Suppressor macrophage (primary cell): ENCODE results near the gene OSGEP.

Experiments
- DNase-seq, 4 experiments: peaks; one replicate each; pipeline ENCODE4 v3.0.0-alpha.2; 2020 to 2022

The OSGEP gene

DNA sequence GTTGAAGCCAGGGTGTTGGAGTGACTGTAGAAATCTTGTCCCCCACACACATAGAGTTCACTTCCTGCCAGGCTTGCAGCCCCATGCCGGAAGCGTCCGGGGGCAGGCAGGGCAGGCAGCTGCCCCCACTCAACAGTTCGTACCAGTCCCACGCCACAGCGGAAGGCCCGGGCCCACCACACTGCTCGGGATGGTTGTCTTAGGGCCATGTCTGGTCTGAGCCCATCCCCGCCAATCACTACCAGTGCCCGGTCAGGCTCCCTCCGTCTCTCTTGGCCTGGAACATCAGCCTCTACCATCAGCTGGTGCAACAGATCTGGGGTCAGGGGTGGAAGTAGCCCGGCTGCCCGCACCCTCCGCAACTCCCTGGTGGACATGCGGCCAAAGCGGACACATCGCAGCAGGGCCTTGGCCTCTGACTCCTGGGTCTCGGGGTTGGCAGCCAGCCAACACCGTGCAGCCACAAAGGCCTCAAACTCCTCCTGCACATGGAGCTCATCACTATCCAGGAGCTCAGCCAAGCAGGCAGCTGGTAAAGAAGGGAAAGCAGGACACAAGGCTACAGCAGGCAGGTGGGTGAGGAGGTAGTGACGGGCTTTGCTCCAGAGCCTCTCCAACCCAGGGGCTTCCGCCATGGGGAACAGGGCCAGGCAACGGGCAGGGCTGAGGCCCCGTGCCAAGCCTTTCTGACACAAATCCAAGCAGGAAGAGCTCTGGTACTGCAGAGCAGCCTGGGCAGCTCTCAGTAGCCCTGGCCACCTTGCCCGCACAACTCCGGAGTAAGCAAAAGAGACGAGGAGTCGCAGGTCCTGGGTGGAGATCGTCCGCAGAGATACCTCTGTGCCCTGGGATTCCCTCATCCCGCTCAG lies 24.6 kb downstream of the OSGEP start:
- peak in 2 of 4 experiments; percentile 24 to 29 for DNase-seq

DNA sequence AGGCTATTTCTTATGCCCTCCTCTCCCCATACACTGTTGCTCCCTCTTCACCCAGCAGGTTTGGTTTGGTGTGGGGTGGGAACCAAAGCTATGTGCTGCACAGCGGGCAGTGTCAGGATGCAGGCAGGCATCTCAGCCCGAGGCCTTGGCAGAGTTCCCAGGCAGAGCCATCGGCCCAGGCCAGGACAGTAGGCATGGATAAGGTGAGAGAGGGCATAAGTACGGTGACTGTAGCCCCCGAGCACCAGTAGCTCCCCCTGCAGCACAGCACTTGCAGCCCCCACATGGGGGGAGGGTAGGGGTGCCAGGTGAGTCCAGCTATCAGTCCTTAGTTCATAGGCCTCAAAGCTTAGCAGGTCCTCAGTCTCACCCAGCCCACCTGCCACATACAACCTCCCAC lies 25.8 kb downstream of the OSGEP start:
- peak in 1 of 4 experiments; percentile 9 for DNase-seq

- peak in 1 of 4 experiments; percentile 13 for DNase-seq
Measured at GRCh38 chr14:20428010-20428365, 26.6 kb downstream of the OSGEP start.

DNA sequence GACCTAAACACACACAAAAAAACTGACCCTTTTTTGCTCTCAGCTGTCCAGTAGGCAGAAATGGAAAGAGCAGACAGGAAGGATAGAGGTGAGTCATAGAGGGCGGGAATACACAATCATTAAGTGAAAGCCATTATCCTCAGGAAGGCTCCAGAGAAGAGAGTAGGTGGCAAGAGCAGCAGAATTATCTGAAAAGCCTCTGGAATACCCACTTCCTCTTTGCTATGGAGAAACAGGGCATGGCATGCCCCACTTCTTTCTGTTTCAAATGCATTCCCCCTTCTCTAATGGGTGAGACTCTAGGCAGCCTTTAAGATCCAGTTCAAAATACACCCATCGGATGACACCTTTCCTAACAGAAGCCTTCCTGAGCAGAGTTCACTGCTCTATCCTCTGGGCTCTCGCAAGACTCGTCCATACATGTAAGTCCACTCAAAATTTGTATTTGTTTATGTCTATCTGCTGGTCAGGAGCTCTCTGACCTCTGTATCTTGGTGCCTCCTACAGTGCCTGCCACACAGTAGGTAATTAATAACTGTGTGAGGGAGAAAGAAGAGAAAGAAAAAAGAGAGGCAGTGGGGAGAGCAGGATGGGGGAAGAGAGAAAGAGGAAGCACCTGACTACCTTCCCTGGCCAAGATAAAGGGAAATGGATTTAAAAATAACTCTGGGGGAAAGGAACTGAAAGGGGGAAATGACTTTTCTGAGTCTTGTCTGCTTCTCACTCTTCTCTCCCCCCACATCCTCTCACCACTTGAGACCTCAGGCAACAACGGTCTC lies 27.2 kb downstream of the OSGEP start:
- DNase-seq = peak; percentile 72 to 91 (median 82)

DNA sequence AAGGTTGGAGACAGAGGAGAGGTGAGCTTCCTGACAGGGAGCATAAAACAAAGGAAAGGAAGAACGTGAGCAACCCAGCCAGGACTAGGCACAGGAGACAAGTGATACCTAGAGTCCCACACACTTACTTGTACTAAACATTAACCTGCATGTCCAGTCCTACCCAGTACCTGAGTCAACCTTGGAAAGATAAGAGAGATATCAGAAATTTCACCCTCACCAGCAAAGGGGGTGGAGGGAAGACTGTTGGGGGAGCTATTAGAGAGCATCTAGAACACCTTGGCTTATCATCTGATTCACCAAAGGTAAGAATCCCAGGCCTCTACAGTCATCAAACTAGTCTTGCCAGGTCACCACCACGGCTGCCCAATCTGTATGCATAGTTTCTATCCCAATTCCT lies 29.8 kb downstream of the OSGEP start:
- DNase-seq = no peak

DNA sequence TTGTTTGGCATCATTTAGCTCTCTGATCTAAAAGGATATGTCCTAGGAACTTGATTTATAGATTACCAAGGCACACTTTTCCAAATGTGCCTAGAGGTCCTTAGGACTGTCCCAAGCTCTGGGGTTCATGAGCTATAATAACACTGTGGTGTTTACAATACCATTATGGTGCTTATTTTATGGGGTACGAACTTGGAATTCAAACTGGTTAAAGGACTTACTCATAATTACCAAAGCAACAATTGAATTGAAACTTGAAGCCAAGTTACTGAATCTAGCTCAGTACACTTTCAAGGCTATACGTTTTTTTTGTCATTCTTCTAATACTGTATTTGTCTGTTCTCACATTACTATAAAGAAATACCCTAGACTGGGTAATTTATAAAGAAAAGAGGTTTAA lies 31.7 kb downstream of the OSGEP start:
- DNase-seq = no peak

- no peak for DNase-seq
Measured at GRCh38 chr14:20421267-20421666, 33.3 kb downstream of the OSGEP start.

GRCh38 chr14:20419419-20419818 lies 35.2 kb downstream of the OSGEP start:
- peak in 3 of 4 experiments; percentile 12 to 28 (median 27) for DNase-seq

GRCh38 chr14:20418501-20418909 lies 36.1 kb downstream of the OSGEP start:
- no peak for DNase-seq

DNA sequence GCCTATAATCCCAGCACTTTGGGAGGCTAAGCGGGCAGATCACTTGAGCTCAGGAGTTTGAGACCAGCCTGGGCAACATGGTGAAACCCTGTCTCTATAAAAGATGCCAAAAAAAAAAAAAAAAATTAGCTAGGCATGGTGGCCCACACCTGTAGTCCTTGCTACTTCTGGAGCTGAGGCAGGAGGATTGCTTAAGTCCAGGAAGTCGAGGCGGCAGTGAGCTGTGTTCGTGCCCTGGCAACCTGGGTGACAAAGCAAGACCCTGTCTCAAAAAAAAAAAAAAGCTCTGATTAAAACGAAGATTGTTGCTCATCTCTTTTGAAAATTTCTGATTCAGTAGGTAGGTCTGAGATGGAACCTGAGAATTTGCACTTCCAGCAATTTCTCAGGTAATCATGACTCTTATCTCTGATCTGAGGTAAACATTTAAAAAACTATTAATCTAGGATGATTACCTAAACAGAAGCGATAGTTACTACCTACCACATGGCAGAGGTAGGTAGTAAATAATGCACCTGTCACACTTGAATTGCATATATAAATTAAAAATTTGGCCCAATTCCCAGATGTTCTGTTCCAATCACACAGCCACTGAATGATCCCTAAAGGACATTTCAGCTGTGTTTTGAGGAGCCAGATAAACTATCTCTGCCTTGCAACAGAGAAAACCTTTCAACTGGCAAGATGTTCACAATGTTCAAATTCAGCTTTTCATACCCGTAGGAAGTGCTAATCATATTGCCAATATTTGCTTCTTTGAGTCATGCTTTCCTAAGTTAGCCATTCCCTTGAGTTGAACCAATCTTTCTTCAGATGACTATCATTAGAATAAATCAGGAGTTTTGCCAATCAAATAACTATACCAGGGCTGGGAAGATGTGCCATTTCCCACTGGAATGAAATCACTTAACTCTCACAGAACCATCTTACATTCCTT lies 37.1 kb downstream of the OSGEP start:
- DNase-seq = no peak

- DNase-seq = no peak
Measured at GRCh38 chr14:20416223-20416622, 38.4 kb downstream of the OSGEP start.

DNA sequence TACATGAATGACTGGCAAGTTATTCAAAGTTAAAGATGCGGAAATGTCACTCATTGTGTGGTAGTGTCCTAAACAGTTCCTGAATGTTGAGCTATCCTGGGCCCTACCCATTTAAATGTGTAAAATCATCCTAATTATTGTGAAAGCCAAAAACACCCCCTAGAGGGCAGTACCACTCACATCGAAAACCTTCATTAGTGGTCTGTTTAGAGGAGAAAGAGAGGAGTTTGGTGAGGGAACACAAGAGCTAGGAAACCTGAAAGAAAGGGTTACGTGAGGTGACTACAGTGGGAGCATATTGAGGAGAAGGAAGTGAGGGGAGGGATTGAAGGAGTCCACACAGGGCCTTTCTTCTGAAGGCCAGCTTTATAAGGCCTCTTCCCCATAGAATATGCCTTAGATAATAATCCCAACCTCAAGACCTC lies 38.8 kb downstream of the OSGEP start:
- peak; percentile 73 to 86 (median 78) for DNase-seq

DNA sequence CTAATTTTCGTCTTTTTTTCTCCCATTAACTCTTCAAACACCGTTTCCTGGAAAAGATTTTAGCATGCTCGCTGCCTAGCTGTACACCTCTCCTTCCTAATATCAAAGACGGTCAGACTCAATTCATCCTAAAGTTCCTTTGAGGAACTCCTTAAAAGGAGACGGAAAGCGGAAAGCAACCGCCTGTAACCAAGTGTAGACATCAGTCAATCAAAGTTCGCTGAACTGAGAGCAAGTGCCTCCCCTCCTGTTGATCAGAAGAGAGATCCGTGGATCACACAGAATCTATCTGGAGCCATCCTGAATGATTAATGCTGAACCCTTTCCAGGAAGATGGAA lies 40.9 kb downstream of the OSGEP start:
- DNase-seq = peak; percentile 40 to 71 (median 64)

DNA sequence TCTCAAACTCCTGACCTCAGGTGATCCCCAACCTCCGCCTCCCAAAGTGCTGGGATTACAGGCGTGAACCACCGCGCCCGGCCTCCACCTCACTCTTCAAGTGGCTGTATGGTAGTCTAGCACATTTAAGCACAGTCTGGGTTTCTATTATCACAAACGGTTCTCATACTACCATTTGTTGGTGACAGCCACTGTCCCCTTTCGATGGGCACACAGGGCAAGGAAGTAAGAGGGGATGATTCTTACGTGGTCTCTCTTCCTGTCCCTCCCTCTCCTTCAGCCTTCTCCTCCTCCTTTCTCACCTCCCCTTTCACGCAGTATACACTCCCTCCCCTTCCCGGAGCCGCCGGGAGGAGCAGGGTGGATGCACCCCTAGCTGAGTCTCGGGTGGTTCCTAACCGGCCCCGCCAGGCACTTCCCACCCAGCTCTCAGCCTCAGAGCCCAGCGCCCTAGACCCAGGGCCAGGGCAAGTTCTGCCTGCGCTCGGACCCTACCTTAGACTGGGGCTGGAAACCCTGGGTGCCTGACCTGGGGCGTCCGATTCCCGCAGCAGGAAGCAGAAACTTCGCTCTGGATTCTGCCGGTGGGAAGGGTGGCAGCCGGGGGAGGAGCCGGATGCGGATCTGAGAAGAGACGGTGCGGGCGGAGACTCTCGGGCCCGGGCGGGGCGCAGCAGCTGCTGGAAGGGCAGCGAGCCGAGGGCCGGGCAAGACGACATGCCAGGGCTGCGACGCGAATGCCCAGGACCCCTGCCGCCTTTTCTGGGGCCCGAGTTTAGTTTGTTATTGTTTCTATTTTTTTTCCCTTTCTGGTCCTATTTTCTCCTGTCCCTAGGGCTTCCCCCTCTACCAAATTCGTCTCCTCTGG lies 41.5 kb downstream of the OSGEP start, which contains the start of gene TEP1:
Gene TEP1, minus strand, starts transcription at position 626 of the 868 bp plus-strand sequence. CDS start 5,062 bp downstream, outside the sequence.
- peak; percentile 85 to 95 (median 91) for DNase-seq

DNA sequence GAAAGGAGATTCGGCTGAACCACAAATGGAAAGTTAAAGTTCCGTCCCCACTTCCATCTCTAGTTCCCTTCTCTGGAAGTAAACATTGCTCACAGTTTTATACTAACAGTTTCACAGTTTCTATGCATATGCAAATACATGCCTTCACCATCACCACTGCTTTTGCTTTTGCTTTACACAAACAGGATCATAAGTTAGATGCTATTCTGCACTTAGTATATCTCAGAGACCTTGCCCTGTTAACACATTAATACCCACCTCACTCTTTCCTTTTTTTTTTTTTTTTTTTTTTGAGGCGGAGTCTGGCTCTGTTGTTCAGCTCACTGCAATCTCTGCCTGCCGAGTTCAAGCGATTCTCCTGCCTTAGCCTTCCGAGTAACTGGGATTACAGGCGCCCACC lies 42.2 kb downstream of the OSGEP start:
- peak in 3 of 4 experiments; percentile 8 to 45 (median 40) for DNase-seq

- DNase-seq = no peak
Measured at GRCh38 chr14:20409226-20409625, 45.4 kb downstream of the OSGEP start.

DNA sequence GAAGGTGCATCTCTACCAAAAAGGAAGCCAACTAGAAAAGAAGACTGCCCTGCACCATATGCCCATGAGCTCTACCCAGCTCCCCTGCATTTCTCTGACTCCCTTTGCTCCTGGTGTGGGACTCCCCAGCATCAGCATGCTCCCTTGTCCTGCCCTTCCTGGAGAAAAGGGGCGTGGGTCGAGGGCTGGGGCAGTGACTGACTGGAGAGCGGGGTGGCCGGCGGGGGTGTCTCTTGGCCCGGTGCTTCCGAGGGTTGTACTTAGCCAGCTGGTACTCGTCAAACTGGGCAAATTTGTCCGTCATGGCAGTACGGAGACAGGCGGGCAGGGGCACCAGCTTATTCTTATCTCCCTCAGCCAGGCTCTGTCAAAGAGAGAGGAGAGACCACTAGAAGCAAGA lies 51.1 kb downstream of the OSGEP start:
- no peak for DNase-seq

DNA sequence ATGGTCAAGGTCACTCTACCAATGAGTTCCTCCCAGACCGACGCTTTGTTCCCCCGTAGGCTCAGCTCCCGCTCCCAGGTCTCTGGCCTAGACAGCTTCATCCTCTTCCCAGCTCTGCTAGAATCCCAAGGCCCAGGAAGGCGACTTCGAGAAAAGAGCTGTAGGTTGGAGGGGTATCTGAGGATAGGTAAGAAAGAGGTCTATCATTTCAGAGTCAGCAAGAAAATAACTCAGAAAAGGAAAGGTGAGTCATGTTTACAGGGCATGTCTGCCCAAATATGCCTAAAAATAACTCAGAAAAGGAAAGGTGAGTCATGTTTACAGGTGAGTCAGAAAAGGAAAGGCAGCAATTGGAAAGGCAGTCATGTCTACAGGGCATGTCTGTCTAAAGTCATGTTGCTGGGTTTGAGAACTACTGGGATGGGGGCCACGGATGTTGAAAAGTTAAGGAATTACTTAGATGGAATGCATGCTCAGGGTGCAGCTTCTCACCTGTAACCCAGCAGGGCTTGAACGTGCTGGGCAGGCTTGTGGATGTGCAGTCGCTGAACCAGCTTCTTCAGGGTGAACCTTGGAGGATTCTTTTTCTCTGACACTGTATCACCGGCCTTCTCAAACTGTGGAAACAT lies 53.5 kb downstream of the OSGEP start:
- DNase-seq = no peak

- no peak for DNase-seq
Measured at GRCh38 chr14:20400589-20400964, 54.0 kb downstream of the OSGEP start.

DNA sequence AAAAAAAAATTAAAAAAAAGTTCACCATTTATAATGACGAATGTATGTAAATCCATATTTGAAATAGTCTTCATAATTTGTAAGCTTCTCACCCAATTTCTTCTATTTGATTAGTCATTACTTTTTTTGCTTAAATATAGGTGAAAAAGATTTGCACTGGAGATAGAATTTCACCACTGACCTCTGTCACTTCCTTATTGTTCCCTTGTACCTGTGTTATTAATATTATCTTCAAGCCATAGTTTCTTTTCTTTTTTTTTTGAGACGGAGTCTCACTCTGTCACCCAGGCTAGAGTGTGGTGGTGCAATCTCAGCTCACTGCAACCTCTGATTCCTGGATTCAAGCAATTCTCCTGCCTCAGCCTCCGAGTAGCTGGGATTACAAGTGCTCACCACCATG lies 57.1 kb downstream of the OSGEP start:
- no peak for DNase-seq
